ENCODE results near the gene COX19. TPM values are rescaled to one million over a fixed set of nuclear protein-coding genes. Genes with fewer than 3 reads are reported as not detected.
A peak's percentile ranks its signal among the peaks of the same experiment; 100 is the strongest.

COX19 gene
- total RNA-seq, 4 donors from 2014 or later: 15.9 to 41.3 (median 24.7) TPM

DNA sequence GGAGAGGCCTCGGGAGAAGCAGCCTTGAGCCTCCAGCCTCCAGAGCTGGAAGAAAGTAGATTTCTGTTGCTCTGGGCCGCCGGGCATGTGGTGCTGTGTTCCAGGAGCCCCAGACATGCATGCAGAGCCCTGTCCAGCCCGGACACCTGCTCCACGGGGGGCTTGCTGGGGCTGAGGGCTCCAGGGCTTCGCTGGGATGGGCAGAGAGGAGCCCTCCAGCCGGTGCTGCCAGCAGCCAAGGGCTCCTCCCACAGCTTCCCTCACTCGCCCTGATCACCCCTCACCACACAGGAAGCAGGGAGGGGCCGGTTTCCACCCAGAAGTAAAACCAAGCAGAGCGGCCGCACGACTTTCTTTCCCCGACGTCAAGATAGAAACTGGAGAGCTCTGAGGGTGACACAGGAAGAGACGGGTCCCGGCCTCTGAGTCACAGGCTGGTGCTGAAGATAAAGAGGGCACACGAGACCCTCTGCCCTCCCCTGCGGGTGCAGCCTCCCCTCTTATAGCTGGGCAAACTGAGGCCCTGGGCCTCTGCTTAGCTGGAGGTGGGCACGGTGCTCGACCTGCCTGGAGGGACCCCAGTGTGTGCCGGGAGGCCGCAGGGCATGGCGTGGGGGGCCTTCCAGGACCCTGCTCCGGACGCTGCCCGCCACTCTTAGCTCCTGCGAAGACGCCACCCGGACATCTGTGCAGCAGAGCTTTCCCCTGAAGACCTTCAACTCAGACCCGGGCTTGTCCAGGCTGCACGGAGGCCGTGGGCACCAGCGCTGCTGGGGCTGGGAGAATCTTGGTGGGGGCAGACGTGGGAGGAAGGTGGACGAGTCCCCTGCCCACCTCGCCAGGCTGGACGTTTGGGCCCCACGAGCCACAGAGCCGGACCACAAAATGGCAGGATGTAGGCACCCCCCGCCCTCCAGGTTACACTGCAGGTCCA is 52.0 kb downstream of the COX19 start:
- H3K9me3 ChIP-seq: no peaks in the 10 kb centered on the region
- no peaks in the 10 kb centered on the region for H3K27me3 ChIP-seq
- peak; percentile 84 to 97 (median 96) for DNase-seq
- H3K36me3 ChIP-seq: no peaks in the 10 kb centered on the region
- TF ChIP-seq, protein P1, sequence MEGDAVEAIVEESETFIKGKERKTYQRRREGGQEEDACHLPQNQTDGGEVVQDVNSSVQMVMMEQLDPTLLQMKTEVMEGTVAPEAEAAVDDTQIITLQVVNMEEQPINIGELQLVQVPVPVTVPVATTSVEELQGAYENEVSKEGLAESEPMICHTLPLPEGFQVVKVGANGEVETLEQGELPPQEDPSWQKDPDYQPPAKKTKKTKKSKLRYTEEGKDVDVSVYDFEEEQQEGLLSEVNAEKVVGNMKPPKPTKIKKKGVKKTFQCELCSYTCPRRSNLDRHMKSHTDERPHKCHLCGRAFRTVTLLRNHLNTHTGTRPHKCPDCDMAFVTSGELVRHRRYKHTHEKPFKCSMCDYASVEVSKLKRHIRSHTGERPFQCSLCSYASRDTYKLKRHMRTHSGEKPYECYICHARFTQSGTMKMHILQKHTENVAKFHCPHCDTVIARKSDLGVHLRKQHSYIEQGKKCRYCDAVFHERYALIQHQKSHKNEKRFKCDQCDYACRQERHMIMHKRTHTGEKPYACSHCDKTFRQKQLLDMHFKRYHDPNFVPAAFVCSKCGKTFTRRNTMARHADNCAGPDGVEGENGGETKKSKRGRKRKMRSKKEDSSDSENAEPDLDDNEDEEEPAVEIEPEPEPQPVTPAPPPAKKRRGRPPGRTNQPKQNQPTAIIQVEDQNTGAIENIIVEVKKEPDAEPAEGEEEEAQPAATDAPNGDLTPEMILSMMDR (IDR thresholded peaks at IDR 0.05): no peak
- TF ChIP-seq POLR2A (IDR thresholded peaks at IDR 0.05): peak in 1 of 2 donors; percentile 83
- peak overlapping the region; percentile 81 to 99 (median 86) for H3K27ac ChIP-seq
- peaks cover 30 to 76% (median 37%) of the 10 kb centered on the region in 4 donors for H3K4me1 ChIP-seq
- peak overlapping the region; percentile 21 to 47 (median 34) for H3K4me3 ChIP-seq

- no peaks in the 10 kb centered on the region for H3K9me3 ChIP-seq
- H3K27ac ChIP-seq: peak overlapping the region; percentile 81 to 99 (median 86)
- peak in 2 of 3 donors; percentile 49 to 56 for DNase-seq
- no peaks in the 10 kb centered on the region for H3K27me3 ChIP-seq
- peak overlapping the region; percentile 21 to 47 (median 34) for H3K4me3 ChIP-seq
- H3K4me1 ChIP-seq: peaks cover 30 to 77% (median 37%) of the 10 kb centered on the region in 4 donors
- H3K36me3 ChIP-seq: no peaks in the 10 kb centered on the region
- TF ChIP-seq POLR2A (IDR thresholded peaks at IDR 0.05): no peak
- TF ChIP-seq, protein P1 (IDR thresholded peaks at IDR 0.05): no peak
Measured at GRCh38 chr7:922334-923107, 52.8 kb downstream of the COX19 start.

DNA sequence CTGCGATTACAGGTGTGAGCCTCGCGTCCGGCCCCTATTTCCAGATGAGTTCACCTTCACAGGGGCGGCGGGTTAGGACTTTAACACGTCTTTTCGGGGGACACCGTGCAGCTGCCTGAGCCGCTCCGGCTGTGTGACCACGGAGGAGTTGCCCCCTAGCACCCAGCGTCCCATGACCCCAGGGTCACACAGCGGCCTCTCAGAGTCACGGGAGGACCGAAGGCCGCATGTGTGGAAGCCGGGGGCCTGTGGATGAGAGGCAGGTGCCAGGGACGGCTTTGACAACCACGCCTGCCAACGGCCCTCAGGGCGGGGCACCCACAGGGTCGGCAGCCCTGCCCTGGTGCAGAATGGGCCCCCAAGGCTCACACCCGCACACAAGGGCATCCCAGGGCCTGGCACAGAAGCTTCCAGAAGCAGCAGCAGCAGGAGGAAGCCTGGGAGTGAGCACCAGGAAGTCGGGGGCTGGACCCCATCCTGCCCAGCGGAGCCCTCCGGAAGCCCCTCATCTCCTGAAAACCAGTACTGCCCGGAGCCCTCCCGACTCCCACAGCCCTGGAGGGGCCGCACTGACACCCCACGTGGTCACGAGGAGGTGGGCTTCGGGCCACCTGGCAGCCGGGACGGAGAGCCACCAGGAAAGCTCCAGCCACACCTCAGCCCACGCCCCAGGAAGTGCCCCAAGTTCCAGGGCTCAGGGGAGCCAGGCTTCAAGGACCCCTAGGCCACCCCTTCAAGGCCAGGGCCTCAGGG is 53.6 kb downstream of the COX19 start:
- TF ChIP-seq, protein P1 (IDR thresholded peaks at IDR 0.05): no peak
- DNase-seq: peak in 2 of 3 donors; percentile 50 to 64
- Histone ChIP-seq H3K4me3 (peak overlapping the region in 3 of 4 donors; percentile 7 to 19 (median 15)), H3K27ac (peak overlapping the region; percentile 81 to 99 (median 86)), H3K4me1 (peaks cover 30 to 73% (median 34%) of the 10 kb centered on the region in 4 donors), H3K9me3 (no peaks in the 10 kb centered on the region), H3K27me3 (no peaks in the 10 kb centered on the region), H3K36me3 (no peaks in the 10 kb centered on the region)

- no peaks in the 10 kb centered on the region for H3K27me3 ChIP-seq
- TF ChIP-seq, protein P1 (IDR thresholded peaks at IDR 0.05): no peak
- TF ChIP-seq POLR2A (IDR thresholded peaks at IDR 0.05): no peak
- H3K4me1 ChIP-seq: peaks cover 29 to 76% (median 32%) of the 10 kb centered on the region in 4 donors
- H3K36me3 ChIP-seq: no peaks in the 10 kb centered on the region
- no peaks in the 10 kb centered on the region for H3K9me3 ChIP-seq
- H3K27ac ChIP-seq: peak overlapping the region in 3 of 4 donors; percentile 46 to 99 (median 89)
- H3K4me3 ChIP-seq: no peak overlapping the region
- peak in 1 of 3 donors; percentile 42 for DNase-seq
Measured at GRCh38 chr7:921071-921461, 54.3 kb downstream of the COX19 start.
